SK-MEL-5 (cell line): ENCODE measurements around the gene STIM1. TPM values are rescaled to one million over a fixed set of nuclear protein-coding genes. Genes with fewer than 3 reads are reported as not detected.

Source experiments
- DNase-seq: peaks from one replicate; pipeline ENCODE4 v3.0.0-alpha.2; 2016; ENCODE audit warnings: low read depth, low spot score
- in situ Hi-C: cut with HindIII; loops from 2 replicates; pipeline ENCODE4 v1.10.0; 2016; ENCODE audit warnings: low sequenced_read_pairs, high pct_unique_total_duplicates, low pct_unique_long_range_greater_than_20kb
- total RNA-seq: library from RNA; depleted of rRNA; stranded (reverse); fragments of >200 nt; shearing (Covaris generic); gene quantifications from 2 replicates; pipeline ENCODE4 v1.2.3, GENCODE V29; 2014

Gene STIM1
- total RNA-seq, 1 experiment from 2014 or later, result 25.7 TPM

- in situ Hi-C loops, result no loop called here
- no peak for DNase-seq
Observed at GRCh38 chr11:3920148-3920852, 64.8 kb downstream of the STIM1 start.

- in situ Hi-C loops, result no loop called here
- no peak for DNase-seq
Observed at GRCh38 chr11:3922056-3922455, 66.6 kb downstream of the STIM1 start.

GRCh38 chr11:3925513-3925912 lies 70.0 kb downstream of the STIM1 start:
- no peak for DNase-seq
- in situ Hi-C loops, result no loop called here

- in situ Hi-C loops, result no loop called here
- DNase-seq, result no peak
Observed at GRCh38 chr11:3926458-3927095, 71.1 kb downstream of the STIM1 start.

- peak; percentile 19 for DNase-seq
- in situ Hi-C loops, result no loop called here
Observed at GRCh38 chr11:3927129-3927796, 71.8 kb downstream of the STIM1 start.

GRCh38 chr11:3929232-3929631 lies 73.8 kb downstream of the STIM1 start:
- no peak for DNase-seq
- in situ Hi-C loops, result no loop called here

- in situ Hi-C loops, result no loop called here
- DNase-seq, result no peak
Observed at GRCh38 chr11:3929649-3930048, 74.2 kb downstream of the STIM1 start.

- no peak for DNase-seq
- in situ Hi-C loops, result no loop called here
Observed at GRCh38 chr11:3932698-3933097, 77.2 kb downstream of the STIM1 start.

- in situ Hi-C loops, result no loop called here
- no peak for DNase-seq
Observed at GRCh38 chr11:3933165-3933628, 77.7 kb downstream of the STIM1 start.

GRCh38 chr11:3934658-3935057 lies 79.2 kb downstream of the STIM1 start:
- DNase-seq, result no peak
- in situ Hi-C loops, result no loop called here

GRCh38 chr11:3936517-3936916 lies 81.1 kb downstream of the STIM1 start:
- DNase-seq, result no peak
- in situ Hi-C loops, result no loop called here

- in situ Hi-C loops, result no loop called here
- no peak for DNase-seq
Observed at GRCh38 chr11:3939211-3939610, 83.7 kb downstream of the STIM1 start.

- in situ Hi-C loops, result no loop called here
- DNase-seq, result no peak
Observed at GRCh38 chr11:3939651-3940190, 84.3 kb downstream of the STIM1 start.

GRCh38 chr11:3942160-3942955 lies 86.9 kb downstream of the STIM1 start:
- DNase-seq, result no peak
- in situ Hi-C loops, result no loop called here

- no peak for DNase-seq
- in situ Hi-C loops, result no loop called here
Observed at GRCh38 chr11:3942956-3943497, 87.6 kb downstream of the STIM1 start.

- DNase-seq, result no peak
- in situ Hi-C loops, result no loop called here
Observed at GRCh38 chr11:3944198-3944597, 88.7 kb downstream of the STIM1 start.

- no peak for DNase-seq
- in situ Hi-C loops, result no loop called here
Observed at GRCh38 chr11:3946455-3947017, 91.1 kb downstream of the STIM1 start.
